HEK293 (cell line): ENCODE measurements around the gene TLE6.

Source experiments
- CTCF ChIA-PET: fragments of 350-600 bp; formaldehyde crosslinking; extraction: SDS; loops from one replicate; lab custom pipeline; 2021; ENCODE audit warnings: antibody characterized with exemption; lab: Yijun Ruan, JAX
- POLR2A ChIA-PET: fragments of 300-600 bp; formaldehyde crosslinking; extraction: SDS; loops from one replicate; lab custom pipeline; 2020; ENCODE audit warnings: antibody characterized with exemption, inconsistent platforms; lab: Yijun Ruan, JAX
- H3K27ac ChIP-seq: fragments of 200-500 bp; sonication (Bioruptor generic); 2 replicates; pipeline ENCODE4 v1.5.1; 2014; ENCODE audit warnings: low read depth, low read length, control low read depth, inconsistent platforms; ENCODE audit errors: extremely low read depth
- H3K36me3 ChIP-seq, 2 experiments: fragments of 200-500 bp in 1 of 2; sonication (Bioruptor generic) in 1 of 2; 1 replicate in 1 of 2; 2 replicates in 1 of 2; pipeline ENCODE4 v1.5.1; 2014 to 2017; ENCODE audit warnings: inconsistent platforms in 2 of 2, low read length in 2 of 2; ENCODE audit not compliant: control insufficient read depth in 2 of 2, insufficient read depth in 1 of 2
- H3K4me1 ChIP-seq: fragments of 200-500 bp; sonication (Bioruptor generic); 2 replicates; pipeline ENCODE4 v1.5.1; 2014; ENCODE audit warnings: mild to moderate bottlenecking, low read length, inconsistent platforms; ENCODE audit not compliant: control insufficient read depth, insufficient read depth
- H3K4me3 ChIP-seq: 2 replicates; pipeline ENCODE4 v1.5.1; 2011; ENCODE audit warnings: low read depth, mild to moderate bottlenecking, control low read depth, low read length, moderate library complexity
- H3K9me3 ChIP-seq: fragments of 200-500 bp; sonication (Bioruptor generic); 2 replicates; pipeline ENCODE4 v1.5.1; 2014; ENCODE audit warnings: low read depth, low read length, inconsistent platforms; ENCODE audit not compliant: control insufficient read depth, insufficient read depth
- HOXD13 ChIP-seq: sonication (generic); formaldehyde crosslinking; IDR thresholded peaks from 2 replicates; pipeline ENCODE4 v1.8.0; 2022; ENCODE audit warnings: missing genetic modification reagents, borderline replicate concordance
- KLF1 ChIP-seq: fragments of 450-650 bp; formaldehyde crosslinking; IDR thresholded peaks from 2 replicates; pipeline ENCODE4 v1.5.1; 2016; ENCODE audit warnings: missing biosample characterization, missing genetic modification characterization
- MZF1 ChIP-seq: fragments of 450-650 bp; formaldehyde crosslinking; IDR thresholded peaks from 2 replicates; pipeline ENCODE4 v1.5.1; 2017; ENCODE audit warnings: missing biosample characterization, missing genetic modification characterization, borderline replicate concordance
- PATZ1 ChIP-seq: fragments of 450-650 bp; formaldehyde crosslinking; IDR thresholded peaks from 2 replicates; pipeline ENCODE4 v1.5.1; 2016; ENCODE audit warnings: missing biosample characterization, missing genetic modification characterization
- TCF7L2 ChIP-seq: IDR thresholded peaks from 2 replicates; pipeline ENCODE4 v1.6.1; 2011; ENCODE audit warnings: low read depth, mild to moderate bottlenecking, inconsistent platforms, low read length, moderate library complexity, borderline replicate concordance
- YY1 ChIP-seq: fragments of 450-650 bp; formaldehyde crosslinking; IDR thresholded peaks from 2 replicates; pipeline ENCODE4 v1.5.1; 2018; ENCODE audit warnings: missing biosample characterization, missing genetic modification characterization
- ZBTB1 ChIP-seq: fragments of 450-650 bp; formaldehyde crosslinking; IDR thresholded peaks from 2 replicates; pipeline ENCODE4 v1.5.1; 2016; ENCODE audit warnings: missing biosample characterization, missing genetic modification characterization
- ZBTB17 ChIP-seq: fragments of 450-650 bp; formaldehyde crosslinking; IDR thresholded peaks from 2 replicates; pipeline ENCODE4 v1.5.1; 2016; ENCODE audit warnings: missing biosample characterization, missing genetic modification characterization
- ZBTB48 ChIP-seq: fragments of 450-650 bp; formaldehyde crosslinking; IDR thresholded peaks from 2 replicates; pipeline ENCODE4 v1.5.1; 2016; ENCODE audit warnings: missing biosample characterization, missing genetic modification characterization
- ZFP37 ChIP-seq: fragments of 450-650 bp; formaldehyde crosslinking; IDR thresholded peaks from 2 replicates; pipeline ENCODE4 v1.5.1; 2016; ENCODE audit warnings: missing biosample characterization, missing genetic modification characterization
- ZFP41 ChIP-seq: fragments of 450-650 bp; formaldehyde crosslinking; IDR thresholded peaks from 2 replicates; pipeline ENCODE4 v1.5.1; 2016; ENCODE audit warnings: missing biosample characterization, missing genetic modification characterization, borderline replicate concordance
- ZFP69B ChIP-seq: fragments of 450-650 bp; formaldehyde crosslinking; IDR thresholded peaks from 2 replicates; pipeline ENCODE4 v1.5.1; 2016; ENCODE audit warnings: missing biosample characterization, missing genetic modification characterization
- ZIC2 ChIP-seq: fragments of 450-650 bp; formaldehyde crosslinking; IDR thresholded peaks from 2 replicates; pipeline ENCODE4 v1.5.1; 2016; ENCODE audit warnings: missing biosample characterization, missing genetic modification characterization
- ZNF121 ChIP-seq: fragments of 450-650 bp; formaldehyde crosslinking; IDR thresholded peaks from 2 replicates; pipeline ENCODE4 v1.5.1; 2016; ENCODE audit warnings: missing biosample characterization, missing genetic modification characterization
- ZNF133 ChIP-seq: fragments of 450-650 bp; formaldehyde crosslinking; IDR thresholded peaks from 2 replicates; pipeline ENCODE4 v1.5.1; 2016; ENCODE audit warnings: missing biosample characterization, missing genetic modification characterization
- ZNF157 ChIP-seq: fragments of 450-650 bp; formaldehyde crosslinking; IDR thresholded peaks from 2 replicates; pipeline ENCODE4 v1.5.1; 2016; ENCODE audit warnings: missing biosample characterization, missing genetic modification characterization
- ZNF248 ChIP-seq: fragments of 450-650 bp; formaldehyde crosslinking; IDR thresholded peaks from 2 replicates; pipeline ENCODE4 v1.5.1; 2017; ENCODE audit warnings: missing biosample characterization, missing genetic modification characterization
- ZNF280C ChIP-seq: fragments of 450-650 bp; formaldehyde crosslinking; IDR thresholded peaks from 2 replicates; pipeline ENCODE4 v1.5.1; 2016; ENCODE audit warnings: missing biosample characterization, missing genetic modification characterization
- ZNF302 ChIP-seq: fragments of 450-650 bp; formaldehyde crosslinking; IDR thresholded peaks from 2 replicates; pipeline ENCODE4 v1.5.1; 2016; ENCODE audit warnings: missing biosample characterization, missing genetic modification characterization, low read depth
- ZNF324 ChIP-seq: fragments of 450-650 bp; formaldehyde crosslinking; IDR thresholded peaks from 2 replicates; pipeline ENCODE4 v1.5.1; 2016; ENCODE audit warnings: missing biosample characterization, missing genetic modification characterization
- ZNF350 ChIP-seq: fragments of 450-650 bp; formaldehyde crosslinking; IDR thresholded peaks from 2 replicates; pipeline ENCODE4 v1.5.0; 2017; ENCODE audit warnings: missing biosample characterization, mild to moderate bottlenecking, missing genetic modification characterization
- ZNF366 ChIP-seq: fragments of 450-650 bp; formaldehyde crosslinking; conservative IDR thresholded peaks from 2 replicates; pipeline ENCODE4 v1.5.1; 2016; ENCODE audit warnings: missing biosample characterization, missing genetic modification characterization
- ZNF391 ChIP-seq: fragments of 450-650 bp; formaldehyde crosslinking; IDR thresholded peaks from 2 replicates; pipeline ENCODE4 v1.5.1; 2016; ENCODE audit warnings: low read depth, missing biosample characterization, missing genetic modification characterization, borderline replicate concordance
- ZNF510 ChIP-seq: fragments of 450-650 bp; formaldehyde crosslinking; IDR thresholded peaks from 2 replicates; pipeline ENCODE4 v1.5.1; 2018; ENCODE audit warnings: mild to moderate bottlenecking, missing genetic modification characterization, missing biosample characterization; ENCODE audit not compliant: insufficient replicate concordance
- ZNF548 ChIP-seq: fragments of 450-650 bp; formaldehyde crosslinking; IDR thresholded peaks from 2 replicates; pipeline ENCODE4 v1.5.1; 2016; ENCODE audit warnings: missing biosample characterization, missing genetic modification characterization
- ZNF660 ChIP-seq: fragments of 450-650 bp; IDR thresholded peaks from 2 replicates; pipeline ENCODE4 v1.5.1; 2018; ENCODE audit warnings: missing biosample characterization, mild to moderate bottlenecking, missing genetic modification characterization
- ZNF677 ChIP-seq: fragments of 450-650 bp; IDR thresholded peaks from 2 replicates; pipeline ENCODE4 v1.5.0; 2018; ENCODE audit warnings: missing biosample characterization, mild to moderate bottlenecking, missing genetic modification characterization, moderate library complexity
- ZNF777 ChIP-seq: fragments of 450-650 bp; formaldehyde crosslinking; IDR thresholded peaks from 2 replicates; pipeline ENCODE4 v1.5.1; 2017; ENCODE audit warnings: missing biosample characterization, missing genetic modification characterization, borderline replicate concordance
- ZNF792 ChIP-seq: fragments of 450-650 bp; formaldehyde crosslinking; IDR thresholded peaks from 2 replicates; pipeline ENCODE4 v1.5.1; 2016; ENCODE audit warnings: missing biosample characterization, missing genetic modification characterization
- ZNF830 ChIP-seq: fragments of 450-650 bp; IDR thresholded peaks from 2 replicates; pipeline ENCODE4 v1.5.0; 2018; ENCODE audit warnings: missing biosample characterization, missing genetic modification characterization, low read depth, mild to moderate bottlenecking, moderate library complexity
- TF ChIP-seq, protein P1 (sequence below): fragments of 450-650 bp; formaldehyde crosslinking; IDR thresholded peaks from 2 replicates; pipeline ENCODE4 v1.5.1; 2016; ENCODE audit warnings: missing biosample characterization, missing genetic modification characterization

The TLE6 gene

DNA sequence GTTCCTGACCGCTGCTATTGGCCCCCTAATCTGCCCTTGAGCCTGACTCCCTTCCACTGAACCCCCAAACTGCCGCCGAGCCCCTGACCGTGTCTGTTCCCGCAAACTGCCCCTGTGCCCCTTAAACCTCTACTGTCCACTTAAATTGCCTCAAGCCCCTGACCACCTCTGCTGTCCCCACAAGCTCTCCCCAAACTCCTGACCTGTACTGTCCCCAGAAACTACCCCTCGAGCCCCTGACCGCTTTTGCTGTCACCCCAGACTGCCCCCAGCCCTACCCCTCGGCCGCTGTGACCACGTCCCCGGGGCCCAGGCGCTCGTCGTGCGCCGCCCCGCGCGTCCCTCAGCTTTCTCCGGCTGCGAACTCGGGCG is 33.0 kb upstream of the TLE6 start (continued):
- TF ChIP-seq TCF7L2 (no peak), ZNF280C (no peak), ZNF548 (no peak), KLF1 (0 out of 2 replicates have a peak, but pooled peaks have one; percentile 12), ZNF366 (tag by site-specific recombination) (no peak), ZNF830 (no peak), PATZ1 (tag by site-specific recombination) (0 out of 2 replicates have a peak, but pooled peaks have one; percentile 31), ZFP41 (tag by site-specific recombination) (no peak; the same call in 1 of the 2 replicates), ZFP69B (tag by site-specific recombination) (0 out of 2 replicates have a peak, but pooled peaks have one; percentile 13), ZNF792 (tag by site-specific recombination) (no peak), ZNF157 (no peak), ZNF324 (0 out of 2 replicates have a peak, but pooled peaks have one; percentile 46), ZNF391 (no peak)
- TF ChIP-seq, protein P1, sequence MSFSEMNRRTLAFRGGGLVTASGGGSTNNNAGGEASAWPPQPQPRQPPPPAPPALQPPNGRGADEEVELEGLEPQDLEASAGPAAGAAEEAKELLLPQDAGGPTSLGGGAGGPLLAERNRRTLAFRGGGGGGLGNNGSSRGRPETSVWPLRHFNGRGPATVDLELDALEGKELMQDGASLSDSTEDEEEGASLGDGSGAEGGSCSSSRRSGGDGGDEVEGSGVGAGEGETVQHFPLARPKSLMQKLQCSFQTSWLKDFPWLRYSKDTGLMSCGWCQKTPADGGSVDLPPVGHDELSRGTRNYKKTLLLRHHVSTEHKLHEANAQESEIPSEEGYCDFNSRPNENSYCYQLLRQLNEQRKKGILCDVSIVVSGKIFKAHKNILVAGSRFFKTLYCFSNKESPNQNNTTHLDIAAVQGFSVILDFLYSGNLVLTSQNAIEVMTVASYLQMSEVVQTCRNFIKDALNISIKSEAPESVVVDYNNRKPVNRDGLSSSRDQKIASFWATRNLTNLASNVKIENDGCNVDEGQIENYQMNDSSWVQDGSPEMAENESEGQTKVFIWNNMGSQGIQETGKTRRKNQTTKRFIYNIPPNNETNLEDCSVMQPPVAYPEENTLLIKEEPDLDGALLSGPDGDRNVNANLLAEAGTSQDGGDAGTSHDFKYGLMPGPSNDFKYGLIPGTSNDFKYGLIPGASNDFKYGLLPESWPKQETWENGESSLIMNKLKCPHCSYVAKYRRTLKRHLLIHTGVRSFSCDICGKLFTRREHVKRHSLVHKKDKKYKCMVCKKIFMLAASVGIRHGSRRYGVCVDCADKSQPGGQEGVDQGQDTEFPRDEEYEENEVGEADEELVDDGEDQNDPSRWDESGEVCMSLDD = peak; percentile 80

DNA sequence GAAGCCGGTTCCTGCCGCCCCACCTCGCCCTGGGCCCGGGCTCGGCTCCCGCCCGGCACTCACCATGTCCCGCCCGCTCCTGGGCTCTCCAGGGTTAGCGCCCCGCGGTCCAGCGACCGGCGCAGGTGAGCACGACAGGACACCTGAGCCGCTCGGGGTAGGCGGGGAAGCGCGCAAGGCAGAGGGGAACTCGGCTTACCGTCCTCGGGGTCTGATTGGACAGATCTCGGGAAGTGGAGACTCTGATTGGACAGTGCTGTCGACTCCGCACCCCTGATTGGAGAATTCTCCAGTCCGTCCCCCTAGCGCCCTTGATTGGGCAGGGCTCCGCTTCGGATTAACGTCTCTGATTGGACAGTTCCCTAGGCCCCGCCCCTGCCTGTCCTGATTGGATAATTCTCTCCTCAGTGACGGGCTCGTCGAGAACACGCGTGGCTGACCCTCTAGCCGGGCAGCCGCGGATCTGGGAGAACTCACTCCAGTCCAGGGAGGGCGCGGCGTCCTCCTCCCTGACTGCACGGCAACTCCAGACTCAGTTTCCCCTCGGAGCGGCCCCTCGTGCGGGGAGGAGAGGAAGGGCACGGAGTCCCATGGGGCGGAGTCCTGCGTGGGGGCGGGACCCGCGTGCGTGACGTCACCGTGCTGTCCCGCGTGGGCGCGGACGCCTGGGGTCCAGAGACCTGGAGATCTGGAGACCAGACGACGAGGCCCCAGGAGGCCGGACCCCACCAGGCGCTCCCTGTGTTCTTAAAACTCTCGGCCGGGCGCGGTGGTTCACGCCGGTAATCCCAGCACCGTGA is 32.4 kb upstream of the TLE6 start, which contains the start of gene ZNF77:
Gene ZNF77, minus strand, starts transcription at position 197 of the 800 bp plus-strand sequence. Its CDS starts 131 bp downstream, at position 66.
- ChIA-PET CTCF (interaction anchor here (0.5 to 1.9 kb wide), 4 partner anchors 17 to 528 kb away, joined by 3 to 7 read pairs (median 4); no protein-coding TSS in a partner anchor), POLR2A (interaction anchor here (0.9 to 1.9 kb wide), 2 partner anchors 11 to 21 kb away, joined by 3 to 5 read pairs; no protein-coding TSS in a partner anchor)
- peaks cover 4% of the 10 kb centered on the region; the same call in 1 of the 2 replicates for H3K4me1 ChIP-seq
- peaks cover 0 to 3% of the 10 kb centered on the region in 2 experiments; a peak in 1 of 3 replicates for H3K36me3 ChIP-seq
- peak within 1 kb of the TSS; percentile 92 for H3K4me3 ChIP-seq
- peak within 1 kb of the TSS; percentile 55; the same call in 1 of the 2 replicates for H3K27ac ChIP-seq
- no peaks in the 10 kb centered on the region for H3K9me3 ChIP-seq
- TF ChIP-seq ZNF677 (tag by site-specific recombination) = no peak
- TF ChIP-seq ZNF248 (tag by site-specific recombination) = no peak
- TF ChIP-seq MZF1 (tag by site-specific recombination) = no peak
- TF ChIP-seq ZNF133 (tag by site-specific recombination) = no peak
- TF ChIP-seq ZNF350 (tag by site-specific recombination) = no peak
- TF ChIP-seq YY1 (tag by site-specific recombination) = peak; percentile 78
- no peak for TF ChIP-seq ZBTB1
- no peak for TF ChIP-seq HOXD13 (CRISPR knock-in tag)
- no peak for TF ChIP-seq ZBTB17 (tag by site-specific recombination)
- TF ChIP-seq ZNF121 (tag by site-specific recombination) = no peak
- TF ChIP-seq ZBTB48 (tag by site-specific recombination) = peak; percentile 25; the same call in 1 of the 2 replicates
- no peak for TF ChIP-seq ZNF510 (tag by site-specific recombination)
- TF ChIP-seq ZFP37 (tag by site-specific recombination) = peak; percentile 70
- TF ChIP-seq ZNF777 = no peak
- TF ChIP-seq ZIC2 (tag by site-specific recombination) = peak; percentile 61
- peak; percentile 85 for TF ChIP-seq ZNF324
- no peak for TF ChIP-seq ZNF302 (tag by site-specific recombination)
- TF ChIP-seq ZNF660 = peak; percentile 79
